HepG2 (cell line): ENCODE data around the gene PLOD2.

ENCODE experiments used
- ARHGAP35 ChIP-seq: sonication (generic); formaldehyde crosslinking; IDR thresholded peaks from 2 replicates; pipeline ENCODE4 v1.9.0; 2022; ENCODE audit warnings: mild to moderate bottlenecking, inconsistent platforms, moderate library complexity, missing genetic modification reagents, borderline replicate concordance
- DPF2 ChIP-seq: sonication (generic); formaldehyde crosslinking; IDR thresholded peaks from 2 replicates; pipeline ENCODE4 v1.4.0; 2020; ENCODE audit warnings: mild to moderate bottlenecking, low read depth, missing genetic modification reagents, borderline replicate concordance
- EZH2 ChIP-seq: conservative IDR thresholded peaks from 2 replicates; pipeline ENCODE4 v1.6.1; 2012; ENCODE audit warnings: mild to moderate bottlenecking, low read depth, low read length, moderate library complexity
- IRF2 ChIP-seq: IDR thresholded peaks from 2 replicates; pipeline ENCODE4 v1.6.1; 2018; ENCODE audit warnings: missing genetic modification reagents, missing compliant biosample characterization
- KAT2B ChIP-seq: fragments of 150-350 bp; IDR thresholded peaks from 2 replicates; pipeline ENCODE4 v1.6.1; 2014; ENCODE audit warnings: low read depth, low read length, borderline replicate concordance
- KMT2A ChIP-seq: sonication (generic); formaldehyde crosslinking; IDR thresholded peaks from 2 replicates; pipeline ENCODE4 v1.4.0; 2020; ENCODE audit warnings: missing genetic modification reagents
- NR1H2 ChIP-seq: sonication (generic); formaldehyde crosslinking; IDR thresholded peaks from 2 replicates; pipeline ENCODE4 v1.8.1; 2022; ENCODE audit warnings: low read depth, missing genetic modification reagents, borderline replicate concordance
- TBX2 ChIP-seq: sonication (generic); formaldehyde crosslinking; IDR thresholded peaks from 2 replicates; pipeline ENCODE4 v1.5.0; 2020; ENCODE audit warnings: missing genetic modification reagents, mild to moderate bottlenecking, borderline replicate concordance
- ZFX ChIP-seq: sonication (generic); formaldehyde crosslinking; IDR thresholded peaks from 2 replicates; pipeline ENCODE4 v1.4.0; 2020; ENCODE audit warnings: mild to moderate bottlenecking, low read depth, missing genetic modification reagents, moderate library complexity
- ZMYM2 ChIP-seq: sonication (generic); formaldehyde crosslinking; IDR thresholded peaks from 2 replicates; pipeline ENCODE4 v1.8.0; 2022; ENCODE audit warnings: mild to moderate bottlenecking, missing genetic modification reagents
- ZNF747 ChIP-seq: sonication (generic); formaldehyde crosslinking; IDR thresholded peaks from 2 replicates; pipeline ENCODE4 v1.8.1; 2023; ENCODE audit warnings: missing genetic modification reagents, mild to moderate bottlenecking, borderline replicate concordance
- TF ChIP-seq, protein P1 (sequence below): sonication (generic); formaldehyde crosslinking; IDR thresholded peaks from 2 replicates; pipeline ENCODE4 v1.5.0; 2020; ENCODE audit warnings: mild to moderate bottlenecking, missing genetic modification reagents, moderate library complexity
- TF ChIP-seq, protein P2 (sequence below): sonication (generic); formaldehyde crosslinking; IDR thresholded peaks from 2 replicates; pipeline ENCODE4 v1.4.0; 2020; ENCODE audit warnings: missing genetic modification reagents, borderline replicate concordance
- TF ChIP-seq, protein P3 (sequence below): sonication (generic); formaldehyde crosslinking; IDR thresholded peaks from 2 replicates; pipeline ENCODE4 v1.5.0; 2020; ENCODE audit warnings: missing genetic modification reagents

DNA sequence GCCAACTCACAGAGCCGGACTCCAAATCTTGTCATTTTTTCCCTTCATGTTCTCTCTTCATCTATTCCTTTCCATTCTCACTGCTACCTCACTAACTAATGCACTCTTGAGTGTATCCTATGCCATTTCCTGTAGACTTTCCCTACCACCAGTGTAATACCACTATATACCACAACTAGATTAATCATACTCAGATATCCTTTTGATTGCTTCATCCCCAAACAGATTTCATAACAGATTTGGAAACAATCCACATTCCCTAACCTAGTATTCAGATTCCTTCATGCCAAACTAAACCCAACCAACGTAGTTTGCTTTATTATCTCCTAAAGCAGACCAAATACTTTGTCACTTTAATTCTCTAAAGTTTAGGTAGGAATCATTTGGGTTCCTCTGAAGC, 2.6 kb upstream of the PLOD2 start:
- TF ChIP-seq IRF2 (CRISPR knock-in tag) (no peak), KMT2A (CRISPR knock-in tag) (no peak), ZMYM2 (CRISPR knock-in tag) (no peak), KAT2B (no peak), ZNF747 (CRISPR knock-in tag) (no peak), ARHGAP35 (no peak), NR1H2 (CRISPR knock-in tag) (no peak), TBX2 (CRISPR knock-in tag) (no peak), ZFX (CRISPR knock-in tag) (no peak), DPF2 (CRISPR knock-in tag) (no peak), EZH2 (no peak)
- TF ChIP-seq, protein P1, sequence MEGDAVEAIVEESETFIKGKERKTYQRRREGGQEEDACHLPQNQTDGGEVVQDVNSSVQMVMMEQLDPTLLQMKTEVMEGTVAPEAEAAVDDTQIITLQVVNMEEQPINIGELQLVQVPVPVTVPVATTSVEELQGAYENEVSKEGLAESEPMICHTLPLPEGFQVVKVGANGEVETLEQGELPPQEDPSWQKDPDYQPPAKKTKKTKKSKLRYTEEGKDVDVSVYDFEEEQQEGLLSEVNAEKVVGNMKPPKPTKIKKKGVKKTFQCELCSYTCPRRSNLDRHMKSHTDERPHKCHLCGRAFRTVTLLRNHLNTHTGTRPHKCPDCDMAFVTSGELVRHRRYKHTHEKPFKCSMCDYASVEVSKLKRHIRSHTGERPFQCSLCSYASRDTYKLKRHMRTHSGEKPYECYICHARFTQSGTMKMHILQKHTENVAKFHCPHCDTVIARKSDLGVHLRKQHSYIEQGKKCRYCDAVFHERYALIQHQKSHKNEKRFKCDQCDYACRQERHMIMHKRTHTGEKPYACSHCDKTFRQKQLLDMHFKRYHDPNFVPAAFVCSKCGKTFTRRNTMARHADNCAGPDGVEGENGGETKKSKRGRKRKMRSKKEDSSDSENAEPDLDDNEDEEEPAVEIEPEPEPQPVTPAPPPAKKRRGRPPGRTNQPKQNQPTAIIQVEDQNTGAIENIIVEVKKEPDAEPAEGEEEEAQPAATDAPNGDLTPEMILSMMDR: no peak
- TF ChIP-seq, protein P2, sequence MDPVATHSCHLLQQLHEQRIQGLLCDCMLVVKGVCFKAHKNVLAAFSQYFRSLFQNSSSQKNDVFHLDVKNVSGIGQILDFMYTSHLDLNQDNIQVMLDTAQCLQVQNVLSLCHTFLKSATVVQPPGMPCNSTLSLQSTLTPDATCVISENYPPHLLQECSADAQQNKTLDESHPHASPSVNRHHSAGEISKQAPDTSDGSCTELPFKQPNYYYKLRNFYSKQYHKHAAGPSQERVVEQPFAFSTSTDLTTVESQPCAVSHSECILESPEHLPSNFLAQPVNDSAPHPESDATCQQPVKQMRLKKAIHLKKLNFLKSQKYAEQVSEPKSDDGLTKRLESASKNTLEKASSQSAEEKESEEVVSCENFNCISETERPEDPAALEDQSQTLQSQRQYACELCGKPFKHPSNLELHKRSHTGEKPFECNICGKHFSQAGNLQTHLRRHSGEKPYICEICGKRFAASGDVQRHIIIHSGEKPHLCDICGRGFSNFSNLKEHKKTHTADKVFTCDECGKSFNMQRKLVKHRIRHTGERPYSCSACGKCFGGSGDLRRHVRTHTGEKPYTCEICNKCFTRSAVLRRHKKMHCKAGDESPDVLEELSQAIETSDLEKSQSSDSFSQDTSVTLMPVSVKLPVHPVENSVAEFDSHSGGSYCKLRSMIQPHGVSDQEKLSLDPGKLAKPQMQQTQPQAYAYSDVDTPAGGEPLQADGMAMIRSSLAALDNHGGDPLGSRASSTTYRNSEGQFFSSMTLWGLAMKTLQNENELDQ (CRISPR knock-in tag): no peak
- TF ChIP-seq, protein P3, sequence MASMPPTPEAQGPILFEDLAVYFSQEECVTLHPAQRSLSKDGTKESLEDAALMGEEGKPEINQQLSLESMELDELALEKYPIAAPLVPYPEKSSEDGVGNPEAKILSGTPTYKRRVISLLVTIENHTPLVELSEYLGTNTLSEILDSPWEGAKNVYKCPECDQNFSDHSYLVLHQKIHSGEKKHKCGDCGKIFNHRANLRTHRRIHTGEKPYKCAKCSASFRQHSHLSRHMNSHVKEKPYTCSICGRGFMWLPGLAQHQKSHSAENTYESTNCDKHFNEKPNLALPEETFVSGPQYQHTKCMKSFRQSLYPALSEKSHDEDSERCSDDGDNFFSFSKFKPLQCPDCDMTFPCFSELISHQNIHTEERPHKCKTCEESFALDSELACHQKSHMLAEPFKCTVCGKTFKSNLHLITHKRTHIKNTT (CRISPR knock-in tag): no peak
